ENCODE measurements around the gene CRIP2. TPM values are rescaled to one million over a fixed set of nuclear protein-coding genes. Genes with fewer than 3 reads are reported as not detected.

CRIP2 gene
- polyA plus RNA-seq, 1 experiment, result 19.5 TPM

Other genes starting within 250 kb of the CRIP2 start
- gene BTBD6, start 226.3 kb upstream of the CRIP2 start, polyA plus RNA-seq (2011; rRNA removed), result 32.6 and 41.9 TPM in 2 replicates
- gene BRF1, start 173.8 kb upstream of the CRIP2 start, polyA plus RNA-seq (2011; rRNA removed), result 5.8 and 8.2 TPM in 2 replicates
- gene PACS2, start 160.1 kb upstream of the CRIP2 start, polyA plus RNA-seq (2011; rRNA removed), result 13.4 and 21.4 TPM in 2 replicates
- 0.17 and 0.22 TPM in 2 replicates for gene TEX22, start 76.3 kb upstream of the CRIP2 start, polyA plus RNA-seq (2011; rRNA removed)
- 40.3 and 48.8 TPM in 2 replicates for gene MTA1, start 55.0 kb upstream of the CRIP2 start, polyA plus RNA-seq (2011; rRNA removed)
- 0.90 and 1.4 TPM in 2 replicates for gene CRIP1, start 12.1 kb downstream of the CRIP2 start, polyA plus RNA-seq (2011; rRNA removed)
- gene TEDC1, start 16.4 kb downstream of the CRIP2 start, polyA plus RNA-seq (2011; rRNA removed), result 3.3 and 6.4 TPM in 2 replicates
- 4.0 and 4.6 TPM in 2 replicates for gene TMEM121, start 51.8 kb downstream of the CRIP2 start, polyA plus RNA-seq (2011; rRNA removed)